IMR-90 (cell line): Measurements from ENCODE around the gene TBXAS1. TPM values are rescaled to one million over a fixed set of nuclear protein-coding genes. Genes with fewer than 3 reads are reported as not detected.

ENCODE experiments used
- ATAC-seq: fragments of 200-7000 bp; cut with Tn5 transposase; 2 replicates; pipeline ENCODE4 v1.9.1; 2020; ENCODE audit warnings: low read depth, mild to moderate bottlenecking, moderate library complexity
- BruUV-seq: library from RNA; stranded (reverse); fragments of 400-500 nt; replicated peaks from 2 replicates; lab custom pipeline; 2021; lab: Mats Ljungman, UMichigan
- CTCF ChIA-PET: fragments of 300-600 bp; formaldehyde crosslinking; extraction: SDS; loops from one replicate; lab custom pipeline; 2021; ENCODE audit warnings: antibody characterized with exemption; lab: Yijun Ruan, JAX
- POLR2A ChIA-PET: fragments of 300-600 bp; sonication (Branson Sonifier 250); formaldehyde crosslinking; loops from one replicate; lab custom pipeline; 2022; ENCODE audit warnings: antibody characterized with exemption; ENCODE audit not compliant: unreplicated experiment; lab: Charles Lee
- DNase-seq: peaks from one replicate; pipeline ENCODE4 v3.0.0; 2013
- H2AFZ ChIP-seq: replicated peaks from 2 replicates; pipeline ENCODE3; 2013; ENCODE audit warnings: low read length, mild to moderate bottlenecking; ENCODE audit not compliant: poor library complexity
- H2AK5ac ChIP-seq: 2 replicates; pipeline ENCODE4 v1.6.1; 2013; ENCODE audit warnings: low read depth, low read length, inconsistent platforms
- H2AK9ac ChIP-seq: replicated peaks from 2 replicates; pipeline ENCODE3; 2013; ENCODE audit warnings: mild to moderate bottlenecking, low read depth, low read length, moderate library complexity; ENCODE audit not compliant: poor library complexity
- H2BK120ac ChIP-seq: 2 replicates; pipeline ENCODE4 v1.6.1; 2013; ENCODE audit warnings: low read depth, low read length, inconsistent platforms
- H2BK15ac ChIP-seq: 3 replicates; pipeline ENCODE4 v1.6.1; 2013; ENCODE audit warnings: low read depth, low read length, inconsistent platforms
- H2BK20ac ChIP-seq: 2 replicates; pipeline ENCODE4 v1.6.1; 2013; ENCODE audit warnings: low read depth, mild to moderate bottlenecking, inconsistent platforms, low read length, moderate library complexity
- H2BK5ac ChIP-seq: 2 replicates; pipeline ENCODE4 v1.6.1; 2013; ENCODE audit warnings: mild to moderate bottlenecking, low read depth, low read length, inconsistent platforms; ENCODE audit not compliant: poor library complexity, severe bottlenecking
- H3K14ac ChIP-seq: replicated peaks from 2 replicates; pipeline ENCODE4 v1.6.1; 2013; ENCODE audit warnings: low read depth, low read length, inconsistent platforms
- H3K18ac ChIP-seq: 2 replicates; pipeline ENCODE4 v1.6.1; 2013; ENCODE audit warnings: low read depth, low read length, control low read depth
- H3K23ac ChIP-seq: 2 replicates; pipeline ENCODE4 v1.6.1; 2013; ENCODE audit warnings: low read depth, low read length, inconsistent platforms
- H3K27ac ChIP-seq: 2 replicates; pipeline ENCODE4 v1.5.1; 2013; ENCODE audit warnings: mild to moderate bottlenecking, control low read depth, low read length; ENCODE audit not compliant: insufficient read depth
- H3K27me3 ChIP-seq: 2 replicates; pipeline ENCODE4 v1.6.1; 2013; ENCODE audit warnings: low read length; ENCODE audit not compliant: control insufficient read depth, insufficient read depth
- H3K36me3 ChIP-seq: 2 replicates; pipeline ENCODE4 v1.6.1; 2013; ENCODE audit warnings: low read length, mixed read lengths; ENCODE audit not compliant: control insufficient read depth, insufficient read depth
- H3K4ac ChIP-seq: 2 replicates; pipeline ENCODE4 v1.6.1; 2013; ENCODE audit warnings: low read depth, low read length, inconsistent platforms
- H3K4me1 ChIP-seq: 2 replicates; pipeline ENCODE4 v1.6.1; 2013; ENCODE audit warnings: low read length, mixed read lengths; ENCODE audit not compliant: control insufficient read depth, insufficient read depth
- H3K4me2 ChIP-seq: 2 replicates; pipeline ENCODE4 v1.6.1; 2013; ENCODE audit warnings: low read depth, mild to moderate bottlenecking, control low read depth, low read length, moderate library complexity
- H3K4me3 ChIP-seq: 2 replicates; pipeline ENCODE4 v1.5.1; 2013; ENCODE audit warnings: low read depth, mild to moderate bottlenecking, control low read depth, low read length, moderate library complexity; ENCODE audit not compliant: insufficient read depth
- H3K56ac ChIP-seq: 2 replicates; pipeline ENCODE4 v1.6.1; 2013; ENCODE audit warnings: low read length, inconsistent platforms; ENCODE audit not compliant: insufficient read depth; ENCODE audit errors: extremely low read depth
- H3K79me1 ChIP-seq, 2 experiments: 2 replicates each; pipeline ENCODE4 v1.6.1; 2013; ENCODE audit warnings: low read length in 2 of 2, inconsistent platforms in 1 of 2, low read depth in 1 of 2
- H3K9ac ChIP-seq: 2 replicates; pipeline ENCODE4 v1.6.1; 2013; ENCODE audit warnings: low read depth, low read length, control low read depth
- H3K9me1 ChIP-seq: 2 replicates; pipeline ENCODE4 v1.6.1; 2013; ENCODE audit warnings: low read length, inconsistent platforms; ENCODE audit not compliant: insufficient read depth
- H3K9me3 ChIP-seq: 2 replicates; pipeline ENCODE4 v1.6.1; 2013; ENCODE audit warnings: low read length; ENCODE audit not compliant: control insufficient read depth, insufficient read depth
- H4K20me1 ChIP-seq: 2 replicates; pipeline ENCODE4 v1.6.1; 2013; ENCODE audit warnings: low read length, inconsistent platforms; ENCODE audit not compliant: insufficient read depth
- H4K5ac ChIP-seq: 2 replicates; pipeline ENCODE4 v1.6.1; 2013; ENCODE audit warnings: mild to moderate bottlenecking, low read depth, low read length, control low read depth
- H4K8ac ChIP-seq, 2 experiments: 2 replicates each; pipeline ENCODE4 v1.6.1; 2013; ENCODE audit warnings: low read depth in 2 of 2, low read length in 2 of 2, control low read depth in 1 of 2, inconsistent platforms in 1 of 2
- H4K91ac ChIP-seq: 2 replicates; pipeline ENCODE4 v1.6.1; 2013; ENCODE audit warnings: low read depth, low read length, inconsistent platforms; ENCODE audit not compliant: insufficient read depth
- BHLHE40 ChIP-seq: fragments of 150-350 bp; IDR thresholded peaks from 2 replicates; pipeline ENCODE4 v1.6.1; 2016; ENCODE audit warnings: mild to moderate bottlenecking, low read depth, low read length
- CHD1 ChIP-seq: IDR thresholded peaks from 2 replicates; pipeline ENCODE4 v1.6.1; 2012; ENCODE audit warnings: low read depth, low read length, improper control_type of control experiment
- MXI1 ChIP-seq: IDR thresholded peaks from 2 replicates; pipeline ENCODE4 v1.6.1; 2012; ENCODE audit warnings: low read depth, mild to moderate bottlenecking, low read length, moderate library complexity, borderline replicate concordance
- NFE2L2 ChIP-seq: fragments of 150-350 bp; IDR thresholded peaks from 2 replicates; pipeline ENCODE4 v1.6.1; 2016; ENCODE audit warnings: low read depth, mild to moderate bottlenecking, low read length
- POLR2A ChIP-seq: IDR thresholded peaks from 2 replicates; pipeline ENCODE4 v1.6.1; 2012; ENCODE audit warnings: mild to moderate bottlenecking, low read depth, low read length
- RFX5 ChIP-seq: IDR thresholded peaks from 2 replicates; pipeline ENCODE4 v1.8.0; 2012; ENCODE audit warnings: low read depth, mild to moderate bottlenecking, low read length, moderate library complexity
- SMC3 ChIP-seq: fragments of 150-350 bp; IDR thresholded peaks from 2 replicates; pipeline ENCODE4 v1.6.1; 2016; ENCODE audit warnings: low read depth, mild to moderate bottlenecking, antibody characterized with exemption, low read length, moderate library complexity
- USF2 ChIP-seq: fragments of 150-350 bp; IDR thresholded peaks from 2 replicates; pipeline ENCODE4 v1.6.1; 2017; ENCODE audit warnings: mild to moderate bottlenecking, antibody characterized with exemption, low read length, low read depth
- WGBS, 2 experiments: methylation state at CpG; one replicate each; pipeline versions ENCODE4 v1.1.5 to v1.1.7; 2013; ENCODE audit warnings: missing lambda C conversion rate in 2 of 2; ENCODE audit not compliant: insufficient read length in 1 of 2; ENCODE audit errors: extremely low coverage in 2 of 2; 5-methylcytosine and 5-hydroxymethylcytosine counted together
- dilution Hi-C: fragments of 300-500 bp; cut with HindIII; formaldehyde crosslinking; loops from one replicate; pipeline ENCODE4 v1.14.3; 2018; ENCODE audit warnings: low sequenced_read_pairs; ENCODE audit not compliant: unreplicated experiment
- in situ Hi-C: fragments of 300-500 bp; cut with MboI; formaldehyde crosslinking; loops from 3 replicates; pipeline ENCODE4 v1.14.3; 2019; ENCODE audit warnings: low sequenced_read_pairs, inconsistent platforms, mixed read lengths
- intact Hi-C: fragments of 100-400 bp; cut with micrococcal nuclease; formaldehyde crosslinking; loops from 2 replicates; pipeline ENCODE4 v1.10.0; 2022
- polyA plus RNA-seq, 3 experiments: library from polyadenylated mRNA; depleted of rRNA; stranded (reverse); fragments of >200 nt; gene quantifications; 2 replicates each; pipeline ENCODE4 v1.2.3, GENCODE V29; 2012; ENCODE audit warnings: low replicate concordance in 1 of 3
- total RNA-seq: library from RNA; depleted of rRNA; stranded (reverse); fragments of >200 nt; gene quantifications from 2 replicates; pipeline ENCODE4 v1.2.3, GENCODE V29; 2012
- TF ChIP-seq, protein P1 (sequence below): conservative IDR thresholded peaks from 2 replicates; pipeline ENCODE4 v1.5.1; 2012; ENCODE audit warnings: mild to moderate bottlenecking, low read depth, low read length, improper control_type of control experiment

Gene TBXAS1
- total and polyA plus RNA-seq, 2 of the 4 experiments (the other 2 are of a cell fraction): 5.9 to 10.8 TPM

- Histone ChIP-seq H2AK5ac (no peak overlapping the region), H3K14ac (no peak overlapping the region), H3K9me1 (peaks cover 10% of the 10 kb centered on the region), H2BK120ac (no peak overlapping the region), H3K36me3 (peaks cover 12% of the 10 kb centered on the region; the same call in 1 of the 2 replicates), H3K56ac (no peak overlapping the region), H2BK20ac (no peak overlapping the region), H3K23ac (no peak overlapping the region), H3K4ac (no peak overlapping the region), H2BK5ac (no peak overlapping the region), H3K18ac (no peak overlapping the region), H4K20me1 (no peaks in the 10 kb centered on the region), H3K9me3 (no peaks in the 10 kb centered on the region), H3K9ac (no peak overlapping the region), H2BK15ac (no peak overlapping the region), H4K8ac (no peak overlapping the region), H3K27ac (no peak overlapping the region), H4K91ac (no peak overlapping the region), H3K27me3 (no peaks in the 10 kb centered on the region; the same call in 1 of the 2 replicates), H2AFZ (no peak overlapping the region), H3K79me1 (no peaks in the 10 kb centered on the region), H3K4me3 (no peak overlapping the region), H4K5ac (no peak overlapping the region), H3K4me2 (no peak overlapping the region), H3K4me1 (no peaks in the 10 kb centered on the region), H2AK9ac (no peak overlapping the region)
- 100% methylated on average over 2 of the region's 7 CpGs; no CpG with 5 or more reads in 1 of the 2 experiments for WGBS, 2 experiments
- no TSS peak for BruUV-seq
- dilution Hi-C loops: no loop called here
- intact Hi-C loops: no loop called here
- CTCF ChIA-PET: no interaction called here
- TF ChIP-seq USF2: no peak
- TF ChIP-seq NFE2L2: no peak
- TF ChIP-seq MXI1: no peak
- TF ChIP-seq, protein P1, sequence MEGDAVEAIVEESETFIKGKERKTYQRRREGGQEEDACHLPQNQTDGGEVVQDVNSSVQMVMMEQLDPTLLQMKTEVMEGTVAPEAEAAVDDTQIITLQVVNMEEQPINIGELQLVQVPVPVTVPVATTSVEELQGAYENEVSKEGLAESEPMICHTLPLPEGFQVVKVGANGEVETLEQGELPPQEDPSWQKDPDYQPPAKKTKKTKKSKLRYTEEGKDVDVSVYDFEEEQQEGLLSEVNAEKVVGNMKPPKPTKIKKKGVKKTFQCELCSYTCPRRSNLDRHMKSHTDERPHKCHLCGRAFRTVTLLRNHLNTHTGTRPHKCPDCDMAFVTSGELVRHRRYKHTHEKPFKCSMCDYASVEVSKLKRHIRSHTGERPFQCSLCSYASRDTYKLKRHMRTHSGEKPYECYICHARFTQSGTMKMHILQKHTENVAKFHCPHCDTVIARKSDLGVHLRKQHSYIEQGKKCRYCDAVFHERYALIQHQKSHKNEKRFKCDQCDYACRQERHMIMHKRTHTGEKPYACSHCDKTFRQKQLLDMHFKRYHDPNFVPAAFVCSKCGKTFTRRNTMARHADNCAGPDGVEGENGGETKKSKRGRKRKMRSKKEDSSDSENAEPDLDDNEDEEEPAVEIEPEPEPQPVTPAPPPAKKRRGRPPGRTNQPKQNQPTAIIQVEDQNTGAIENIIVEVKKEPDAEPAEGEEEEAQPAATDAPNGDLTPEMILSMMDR: no peak
- TF ChIP-seq SMC3: no peak
- TF ChIP-seq POLR2A: no peak
- no peak for TF ChIP-seq CHD1
- no peak for TF ChIP-seq RFX5
- TF ChIP-seq BHLHE40: no peak
- ATAC-seq: no peak
- in situ Hi-C loops: no loop called here
- peak; percentile 27 for DNase-seq
- POLR2A ChIA-PET: no interaction called here
Observed at GRCh38 chr7:140022582-140023211, 193.6 kb downstream of the TBXAS1 start.
